HG03571 (cell line): ENCODE results near the gene NAT8.
"Not testable (repeated sequence)": the region's sequence is repeated elsewhere in the genome, so short reads cannot be mapped to it uniquely, and the experiment has no call there.

Experiments used
- ATAC-seq: cut with Tn5 transposase; IDR thresholded peaks from one replicate; pipeline ENCODE4 v1.9.1; 2021; ENCODE audit not compliant: unreplicated experiment

NAT8 gene, protein sequence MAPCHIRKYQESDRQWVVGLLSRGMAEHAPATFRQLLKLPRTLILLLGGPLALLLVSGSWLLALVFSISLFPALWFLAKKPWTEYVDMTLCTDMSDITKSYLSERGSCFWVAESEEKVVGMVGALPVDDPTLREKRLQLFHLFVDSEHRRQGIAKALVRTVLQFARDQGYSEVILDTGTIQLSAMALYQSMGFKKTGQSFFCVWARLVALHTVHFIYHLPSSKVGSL

DNA sequence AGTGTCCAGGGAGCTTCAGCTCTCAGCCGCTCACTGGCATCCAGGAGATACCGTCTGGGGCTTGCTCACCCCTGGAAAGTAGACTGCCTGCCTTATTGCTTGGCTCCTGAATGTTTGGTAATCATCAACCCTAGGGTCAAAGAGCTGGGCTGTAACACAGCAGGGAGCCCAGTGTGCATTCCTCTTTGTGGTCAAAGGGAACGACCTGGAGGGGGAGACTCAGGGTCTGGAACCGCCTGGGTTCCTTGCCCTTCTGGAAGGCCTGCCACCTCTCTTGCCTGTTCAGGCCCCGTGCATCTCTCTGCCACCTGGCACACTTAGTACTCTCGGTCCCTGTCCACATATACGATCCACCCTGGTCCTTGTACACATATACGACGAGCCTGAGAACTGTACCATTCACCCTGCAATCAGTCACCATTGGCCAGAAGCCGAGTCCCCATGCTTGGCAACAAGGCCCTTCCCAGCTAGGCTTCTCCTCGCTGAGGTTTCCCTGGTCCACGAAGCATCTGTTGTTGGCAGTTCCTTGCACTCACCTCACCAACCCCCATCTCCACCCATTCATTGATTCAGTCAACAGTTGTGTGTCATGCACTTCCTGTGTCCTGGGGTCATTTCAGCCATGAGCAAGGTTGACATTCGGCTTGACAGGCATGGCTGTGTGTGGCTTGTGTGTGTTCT, at the start of gene NAT8:
Gene NAT8, minus strand, starts transcription at position 85 of the 681 bp plus-strand sequence. CDS start 794 bp downstream, outside the sequence.
- no peak for ATAC-seq

DNA sequence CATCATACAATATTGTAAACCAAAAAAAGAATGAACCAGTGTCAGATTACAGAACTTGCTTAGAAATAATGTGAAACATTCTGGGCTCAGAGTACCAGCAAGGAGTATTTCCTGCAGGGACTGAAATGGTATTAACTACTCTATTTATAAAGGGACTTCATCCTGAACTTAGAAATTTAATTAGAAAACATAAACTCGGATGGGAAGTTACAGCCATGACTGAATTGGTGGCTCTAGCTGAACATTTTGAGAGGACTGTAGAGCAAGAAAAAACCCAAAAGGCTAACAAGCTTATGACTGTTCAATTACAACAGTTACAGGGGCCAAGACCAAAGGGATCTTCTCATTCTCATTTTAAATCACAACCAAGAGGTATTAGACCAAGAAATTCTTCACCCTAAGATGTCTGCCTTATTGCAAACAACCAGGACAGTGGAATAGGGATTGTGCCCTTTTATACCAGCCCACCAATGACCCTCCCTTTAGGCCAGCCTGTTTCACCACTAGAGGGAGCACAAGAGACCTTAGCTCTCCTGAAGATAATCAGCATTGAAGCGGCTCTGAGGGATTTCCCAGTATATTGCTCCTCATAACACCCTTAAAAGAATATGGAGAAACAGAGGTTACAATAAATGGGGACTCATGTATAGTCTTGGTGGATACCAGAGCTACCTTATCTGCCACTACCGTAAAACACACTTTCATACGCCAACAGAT, 48.3 kb upstream of the NAT8 start:
- not testable (repeated sequence) for ATAC-seq

DNA sequence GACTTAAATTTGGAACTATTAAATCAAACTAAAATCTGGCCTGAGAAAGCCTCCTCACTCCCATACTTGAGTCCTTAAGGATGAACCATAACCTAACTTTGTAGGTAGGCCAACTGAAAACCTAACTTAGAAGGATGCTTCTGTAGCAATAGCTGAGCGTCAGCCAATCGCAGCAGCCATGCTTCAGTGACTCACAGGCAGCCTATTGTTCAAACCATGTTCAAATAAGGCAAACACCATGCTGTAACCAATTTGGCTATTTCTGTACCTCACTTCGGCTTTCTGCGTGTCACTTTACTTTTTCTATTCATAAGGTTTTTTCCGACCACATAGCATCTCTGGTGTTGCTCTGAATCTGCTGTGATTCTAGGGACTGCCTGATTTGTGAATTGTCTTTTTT, 46.3 kb upstream of the NAT8 start:
- not testable (repeated sequence) for ATAC-seq

DNA sequence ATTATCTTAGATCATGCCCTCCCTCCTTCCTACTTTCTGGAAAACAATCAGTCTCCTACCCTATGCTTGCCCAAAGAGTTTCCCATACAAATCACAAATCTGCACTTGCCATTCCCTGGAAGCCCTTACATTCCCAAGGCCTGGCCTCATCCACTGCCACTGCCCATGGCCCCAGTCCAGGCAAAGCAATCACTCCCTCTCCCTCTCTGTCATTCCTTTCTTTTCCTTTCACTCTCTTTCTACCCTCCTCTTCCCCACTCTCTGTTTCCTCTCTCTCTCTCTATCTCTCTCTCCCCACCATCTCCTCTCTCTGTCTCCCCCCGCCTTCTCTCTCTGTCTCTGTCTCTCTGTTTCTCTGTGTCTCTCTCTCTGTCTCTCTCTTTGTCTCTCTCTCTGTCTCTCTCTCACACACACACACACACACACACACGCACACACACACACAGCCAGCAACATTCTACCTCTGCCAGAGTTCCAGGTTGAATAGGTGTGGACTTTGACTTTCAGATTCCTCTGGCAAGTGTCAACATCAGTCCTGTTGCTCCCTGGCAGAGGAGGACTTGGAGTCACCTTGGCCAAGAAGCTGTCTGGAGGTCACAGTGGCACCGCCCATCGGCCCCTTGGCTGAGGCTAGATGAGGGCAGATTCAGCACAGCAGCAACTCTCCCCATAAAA, 43.7 kb upstream of the NAT8 start:
- no peak for ATAC-seq

DNA sequence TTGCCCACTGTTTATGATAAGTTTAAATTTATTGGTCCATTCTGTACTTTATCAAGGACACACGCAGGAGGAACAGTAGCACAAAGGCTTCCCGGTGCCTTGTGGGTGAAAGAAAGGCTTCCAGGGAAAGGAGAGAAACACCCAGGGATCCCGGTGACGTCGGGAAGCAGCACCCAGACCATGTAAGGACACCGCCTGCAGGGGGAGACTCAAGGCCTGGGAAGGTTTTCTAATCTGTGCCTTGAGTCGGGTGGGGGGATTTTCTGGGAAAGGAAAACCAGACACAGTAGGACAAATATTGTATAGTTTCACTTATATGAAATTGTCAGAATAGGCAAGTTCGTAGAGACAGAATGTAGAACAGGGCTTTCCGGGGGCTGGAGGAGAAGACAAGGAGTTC, 42.7 kb upstream of the NAT8 start:
- ATAC-seq, result not testable (repeated sequence)

DNA sequence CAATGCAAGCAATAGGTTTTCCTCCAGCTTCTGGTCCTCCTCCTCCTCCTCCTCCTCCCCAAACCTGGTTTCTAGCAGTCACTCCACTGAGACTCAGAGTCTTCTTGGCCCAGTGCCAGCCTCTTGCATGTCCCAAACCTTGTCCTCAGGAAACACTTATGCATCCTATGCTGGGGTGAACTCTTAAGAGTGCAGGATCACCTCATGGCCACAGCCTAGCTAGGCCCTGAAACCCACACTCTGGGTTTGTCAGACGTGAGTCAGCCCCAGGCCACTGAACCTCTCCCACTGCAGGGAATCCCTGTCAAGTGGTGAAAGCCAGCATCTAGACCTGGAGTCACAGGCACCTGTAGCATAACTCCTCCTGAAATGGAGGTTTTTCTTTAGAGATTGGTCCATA, 42.1 kb upstream of the NAT8 start:
- not testable (repeated sequence) for ATAC-seq

DNA sequence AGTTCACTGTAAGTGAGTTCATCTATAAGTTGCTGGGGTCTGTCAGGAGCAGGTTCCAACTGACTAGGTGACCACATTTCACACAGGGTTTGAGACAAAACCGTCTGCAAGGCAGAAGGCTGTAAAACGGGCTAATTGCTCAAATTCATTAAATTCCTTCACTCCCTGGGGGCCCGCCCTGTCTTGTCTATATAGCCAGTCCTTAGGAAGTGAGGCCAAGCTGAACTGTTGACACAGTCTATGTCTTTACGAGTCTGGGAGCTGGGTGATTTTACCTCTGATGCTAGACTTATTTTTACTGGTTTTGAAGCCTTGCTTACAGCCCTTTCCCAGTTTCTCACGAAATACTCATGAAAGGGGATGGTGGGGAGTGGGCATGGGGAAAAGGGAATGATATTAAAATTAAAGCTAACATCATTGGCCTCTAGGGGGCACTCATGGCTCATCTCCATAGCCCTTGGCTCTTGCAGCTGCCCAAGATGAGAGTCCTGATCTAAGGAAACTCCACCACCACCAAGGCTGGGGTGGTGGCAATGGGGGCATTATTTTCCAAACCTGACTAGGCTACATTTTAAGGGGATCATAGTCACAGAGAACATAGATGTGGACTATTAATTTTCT, 37.8 kb upstream of the NAT8 start:
- not testable (repeated sequence) for ATAC-seq

DNA sequence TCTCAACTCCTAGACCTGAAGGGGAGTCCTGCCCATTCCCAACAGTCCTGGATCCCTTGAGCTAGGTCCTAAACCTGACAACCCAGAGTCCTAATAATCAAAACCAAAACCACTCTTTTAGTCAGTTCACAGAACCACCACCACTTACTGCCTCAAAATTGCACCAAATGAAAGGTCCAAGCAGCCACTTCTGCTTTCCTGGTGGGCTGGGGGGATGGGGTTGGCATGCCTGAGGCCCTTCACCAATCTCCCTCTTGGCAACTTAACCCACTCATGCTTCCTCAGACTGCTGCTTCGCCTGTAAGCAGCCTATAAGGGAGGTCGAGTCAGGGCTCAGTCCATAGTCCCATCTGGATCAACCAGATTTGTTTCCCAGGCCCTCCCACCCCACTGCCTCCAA, 37.0 kb upstream of the NAT8 start:
- ATAC-seq, result not testable (repeated sequence)

DNA sequence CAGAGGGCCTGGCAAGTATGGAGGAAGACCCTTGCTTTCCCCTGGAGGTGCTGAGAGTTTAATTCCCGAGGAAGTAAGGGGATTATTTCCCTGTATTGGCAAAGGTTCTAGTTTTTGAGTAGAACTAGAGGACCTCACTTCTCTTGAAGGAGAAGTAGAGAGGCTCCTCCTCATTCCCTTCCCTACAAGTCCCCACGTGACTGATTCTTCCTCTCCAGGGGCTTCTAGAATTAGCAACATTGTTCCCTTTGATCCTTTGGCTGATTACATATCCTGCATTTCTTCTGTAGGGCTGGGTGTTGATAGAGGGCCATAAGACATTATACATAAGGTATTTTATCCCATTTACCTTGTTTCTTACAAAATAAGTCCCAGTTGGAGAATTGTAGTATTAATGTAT, 35.8 kb upstream of the NAT8 start:
- not testable (repeated sequence) for ATAC-seq

DNA sequence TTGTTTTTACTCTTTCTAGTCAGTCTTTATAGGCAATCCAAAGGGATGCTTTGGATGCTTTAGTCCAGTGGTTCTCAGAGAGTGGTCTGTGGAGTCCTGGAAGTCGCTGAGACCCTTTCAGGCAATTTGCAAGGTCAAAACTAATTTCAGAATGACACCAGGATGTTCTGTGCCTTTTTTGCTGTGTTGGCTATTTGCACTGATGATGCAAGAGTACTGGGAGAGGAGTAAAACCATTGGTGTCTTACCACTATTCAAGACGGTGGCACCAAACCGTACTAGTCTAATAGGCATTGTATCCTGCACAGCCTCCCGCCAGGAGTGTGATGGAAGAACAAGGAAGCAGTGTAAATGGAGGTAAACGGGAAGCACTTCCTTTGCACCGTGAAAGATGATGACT, 34.0 kb upstream of the NAT8 start:
- not testable (repeated sequence) for ATAC-seq

DNA sequence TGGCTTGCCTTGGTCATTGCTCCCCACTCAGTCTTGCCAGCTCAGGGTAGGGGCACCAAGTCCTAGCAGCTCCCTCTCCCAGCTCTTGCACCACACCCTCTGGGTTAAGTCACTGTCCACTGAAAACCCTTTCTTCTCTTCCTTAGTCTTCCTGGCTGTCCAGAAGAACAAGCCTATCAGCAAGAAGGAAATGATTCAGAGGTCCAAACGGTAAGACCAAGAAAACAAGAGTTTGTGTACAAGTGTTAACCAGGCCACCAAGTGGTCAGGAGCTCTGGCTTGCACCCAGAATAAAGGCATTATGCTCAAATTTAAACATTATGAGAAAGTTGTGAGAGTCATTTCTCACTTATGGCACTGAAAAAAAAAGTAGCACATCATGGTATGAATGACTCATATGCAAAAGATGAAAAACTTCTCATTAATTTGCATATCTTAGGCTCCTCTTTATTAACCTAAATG, 32.5 kb upstream of the NAT8 start:
- not testable (repeated sequence) for ATAC-seq

DNA sequence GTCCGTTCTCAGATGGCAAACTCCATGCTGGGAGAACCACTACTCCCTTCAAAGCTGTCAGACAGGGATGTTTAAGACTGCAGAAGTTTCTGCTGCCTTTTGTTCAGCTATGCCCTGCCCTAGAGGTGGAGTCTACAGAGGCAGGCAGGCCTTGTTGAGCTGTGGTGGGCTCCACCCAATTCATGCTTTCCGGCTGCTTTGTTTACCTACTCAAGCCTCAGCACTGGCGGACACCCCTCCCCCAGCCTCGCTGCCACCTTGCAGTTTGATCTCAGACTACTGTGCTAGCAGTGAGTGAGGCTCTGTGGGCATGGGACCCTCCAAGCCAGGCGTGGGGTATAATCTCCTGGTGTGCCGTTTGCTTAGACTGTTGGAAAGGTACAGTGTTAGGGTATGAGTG, 27.8 kb upstream of the NAT8 start:
- not testable (repeated sequence) for ATAC-seq

DNA sequence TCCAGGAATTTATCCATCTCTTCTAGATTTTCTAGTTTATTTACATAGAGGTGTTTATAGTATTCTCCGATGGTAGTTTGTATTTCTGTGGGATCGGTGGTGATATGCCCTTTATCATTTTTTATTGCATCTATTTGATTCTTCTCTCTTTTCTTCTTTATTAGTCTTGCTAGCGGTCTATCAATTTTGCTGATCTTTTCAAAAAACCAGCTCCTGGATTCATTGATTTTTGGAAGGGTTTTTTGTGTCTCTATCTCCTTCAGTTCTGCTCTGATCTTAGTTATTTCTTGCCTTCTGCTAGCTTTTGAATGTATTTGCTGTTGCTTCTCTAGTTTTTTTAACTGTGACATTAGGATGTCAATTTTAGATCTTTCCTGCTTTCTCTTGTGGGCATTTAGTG, 25.0 kb upstream of the NAT8 start:
- not testable (repeated sequence) for ATAC-seq

DNA sequence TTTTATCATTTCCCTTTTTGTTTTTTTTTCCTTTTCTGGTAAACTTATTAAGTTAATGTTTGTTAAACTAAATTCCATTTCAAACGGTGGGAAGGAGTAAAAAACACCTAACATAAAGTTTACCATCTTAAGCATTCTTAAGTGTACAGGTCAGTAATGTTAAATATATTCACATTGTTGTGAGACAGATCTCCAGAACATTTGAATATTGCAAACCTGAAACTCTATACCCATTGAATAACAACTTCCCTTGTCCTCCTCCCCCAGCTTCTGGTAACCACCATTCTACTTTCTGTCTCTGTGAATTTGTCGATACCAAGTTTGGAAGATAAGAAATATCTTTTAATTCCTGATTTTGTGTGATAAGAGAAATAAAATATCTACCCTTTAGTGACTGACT, 12.0 kb upstream of the NAT8 start:
- ATAC-seq, result no peak

DNA sequence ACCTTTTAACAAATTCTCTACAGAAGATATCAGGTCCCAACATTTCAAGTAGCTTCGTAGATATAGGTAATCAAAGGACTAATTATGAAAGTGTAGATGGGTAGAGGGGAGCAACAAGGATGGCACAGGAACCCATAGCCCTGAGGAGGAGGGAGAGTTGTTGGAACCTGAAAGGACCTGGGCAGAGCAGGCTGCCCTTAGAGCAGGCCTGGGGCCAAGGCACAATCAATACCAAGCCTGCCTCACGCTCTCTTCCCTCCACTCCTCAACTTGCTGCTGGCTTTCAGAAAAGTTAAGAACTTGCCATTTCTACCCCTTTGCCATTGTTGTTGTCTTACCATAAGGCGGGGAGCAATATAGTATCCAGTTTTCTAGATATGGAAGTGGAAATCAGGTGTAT, 10.1 kb upstream of the NAT8 start:
- ATAC-seq, result no peak

DNA sequence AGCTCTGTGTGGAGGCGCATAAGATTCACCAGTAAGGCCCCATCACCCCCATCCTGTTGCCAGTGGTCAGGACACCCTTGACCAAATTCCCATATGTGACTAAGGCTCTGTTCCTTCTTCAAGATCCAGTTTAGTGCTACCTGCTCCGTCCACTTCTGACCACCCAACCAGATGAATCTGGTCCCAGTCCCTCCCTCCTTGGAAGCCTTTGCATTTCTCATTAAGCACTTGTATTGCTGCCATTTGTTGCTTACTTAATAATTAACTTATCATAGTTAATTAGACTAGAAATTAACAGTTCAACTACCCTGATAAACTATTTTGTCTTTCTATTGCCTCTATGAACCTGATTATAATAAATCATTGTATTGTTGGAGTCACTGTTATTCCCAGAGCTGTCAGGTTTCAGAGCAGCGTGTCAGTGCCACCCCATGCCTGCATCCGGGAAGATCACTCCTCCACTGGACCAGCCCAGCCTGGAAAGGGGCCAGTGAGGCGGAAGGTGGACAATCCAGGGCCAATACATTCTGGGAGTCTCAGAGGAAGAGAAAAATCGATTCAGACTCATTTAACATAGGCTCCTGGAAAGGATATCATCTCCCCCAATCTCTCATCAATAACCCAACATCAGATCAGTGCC, 9.5 kb upstream of the NAT8 start:
- no peak for ATAC-seq

DNA sequence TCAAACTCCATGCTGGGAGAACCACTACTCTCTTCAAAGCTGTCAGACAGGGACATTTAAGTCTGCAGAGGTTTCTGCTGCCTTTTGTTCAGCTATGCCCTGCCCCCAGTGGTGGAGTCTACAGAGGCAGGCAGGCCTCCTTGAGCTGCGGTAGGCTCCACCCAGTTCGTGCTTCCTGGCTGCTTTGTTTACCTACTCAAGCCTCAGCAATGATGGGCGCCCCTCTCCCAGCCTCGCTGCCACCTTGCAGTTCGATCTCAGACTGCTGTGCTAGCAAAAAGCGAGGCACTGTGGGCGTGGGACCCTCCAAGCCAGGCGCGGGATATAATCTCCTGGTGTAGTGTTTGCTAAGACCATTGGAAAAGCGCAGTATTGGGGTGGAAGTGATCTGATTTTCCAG, 5.5 kb upstream of the NAT8 start:
- ATAC-seq, result not testable (repeated sequence)

DNA sequence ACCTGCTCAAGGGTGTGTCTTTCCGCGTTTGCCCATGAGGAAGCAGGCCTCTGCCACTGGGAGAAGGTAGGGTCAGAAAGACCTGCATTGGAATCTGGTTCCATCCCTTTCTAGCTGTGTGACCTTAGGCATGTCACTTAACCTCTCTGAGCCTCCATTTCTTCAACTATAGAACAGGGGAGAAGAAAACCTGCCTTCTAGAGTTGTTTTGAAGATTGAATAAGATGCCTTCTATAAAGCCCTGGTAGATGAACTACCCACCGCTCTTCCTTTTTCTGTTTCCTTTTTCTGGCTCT, 507 bp downstream of the NAT8 start:
- ATAC-seq, result no peak

DNA sequence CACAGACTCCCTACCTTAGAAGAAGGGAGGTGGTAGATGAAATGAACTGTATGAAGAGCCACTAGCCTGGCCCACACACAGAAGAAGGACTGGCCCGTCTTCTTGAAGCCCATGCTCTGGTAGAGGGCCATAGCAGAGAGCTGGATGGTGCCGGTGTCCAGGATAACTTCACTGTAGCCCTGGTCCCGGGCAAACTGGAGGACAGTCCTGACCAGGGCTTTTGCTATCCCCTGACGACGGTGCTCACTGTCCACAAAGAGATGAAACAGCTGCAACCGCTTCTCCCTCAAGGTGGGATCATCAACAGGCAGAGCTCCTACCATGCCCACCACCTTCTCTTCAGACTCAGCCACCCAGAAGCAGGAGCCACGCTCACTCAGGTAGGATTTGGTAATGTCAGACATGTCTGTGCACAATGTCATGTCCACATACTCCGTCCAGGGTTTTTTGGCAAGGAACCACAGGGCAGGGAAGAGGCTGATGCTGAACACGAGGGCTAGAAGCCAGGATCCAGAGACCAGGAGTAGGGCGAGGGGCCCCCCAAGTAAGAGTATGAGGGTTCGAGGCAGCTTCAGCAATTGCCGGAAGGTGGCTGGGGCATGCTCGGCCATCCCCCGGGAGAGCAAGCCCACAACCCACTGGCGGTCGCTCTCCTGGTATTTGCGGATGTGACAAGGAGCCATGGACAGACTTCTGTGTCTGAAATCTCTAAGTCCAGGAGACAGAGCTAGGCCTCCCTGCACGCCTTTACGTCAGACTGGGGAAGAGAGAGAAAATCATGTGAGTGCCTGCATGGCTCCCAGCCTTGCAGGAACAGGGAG, 1.1 kb downstream of the NAT8 start:
- no peak for ATAC-seq

DNA sequence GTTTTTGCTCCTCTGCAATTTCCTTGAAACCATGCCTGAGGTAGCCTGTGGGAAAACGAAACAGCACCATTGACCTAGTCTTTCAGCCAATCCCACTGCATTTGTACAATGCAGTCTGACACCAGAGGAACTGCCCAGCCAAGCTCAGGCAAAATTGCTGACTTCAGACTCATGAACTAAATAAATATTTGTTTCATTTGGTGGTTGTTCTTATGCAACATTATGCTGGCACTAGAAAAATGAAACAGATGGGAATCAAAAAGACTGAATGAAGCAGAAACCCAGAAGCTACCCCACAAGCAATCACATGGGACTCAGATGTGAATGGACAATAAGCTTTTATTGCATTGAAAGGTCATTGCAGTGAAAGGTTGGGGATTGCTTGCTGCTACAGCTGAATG, 1.7 kb downstream of the NAT8 start:
- no peak for ATAC-seq
